ENCODE measurements around the gene PRPS2.

PRPS2 gene

DNA sequence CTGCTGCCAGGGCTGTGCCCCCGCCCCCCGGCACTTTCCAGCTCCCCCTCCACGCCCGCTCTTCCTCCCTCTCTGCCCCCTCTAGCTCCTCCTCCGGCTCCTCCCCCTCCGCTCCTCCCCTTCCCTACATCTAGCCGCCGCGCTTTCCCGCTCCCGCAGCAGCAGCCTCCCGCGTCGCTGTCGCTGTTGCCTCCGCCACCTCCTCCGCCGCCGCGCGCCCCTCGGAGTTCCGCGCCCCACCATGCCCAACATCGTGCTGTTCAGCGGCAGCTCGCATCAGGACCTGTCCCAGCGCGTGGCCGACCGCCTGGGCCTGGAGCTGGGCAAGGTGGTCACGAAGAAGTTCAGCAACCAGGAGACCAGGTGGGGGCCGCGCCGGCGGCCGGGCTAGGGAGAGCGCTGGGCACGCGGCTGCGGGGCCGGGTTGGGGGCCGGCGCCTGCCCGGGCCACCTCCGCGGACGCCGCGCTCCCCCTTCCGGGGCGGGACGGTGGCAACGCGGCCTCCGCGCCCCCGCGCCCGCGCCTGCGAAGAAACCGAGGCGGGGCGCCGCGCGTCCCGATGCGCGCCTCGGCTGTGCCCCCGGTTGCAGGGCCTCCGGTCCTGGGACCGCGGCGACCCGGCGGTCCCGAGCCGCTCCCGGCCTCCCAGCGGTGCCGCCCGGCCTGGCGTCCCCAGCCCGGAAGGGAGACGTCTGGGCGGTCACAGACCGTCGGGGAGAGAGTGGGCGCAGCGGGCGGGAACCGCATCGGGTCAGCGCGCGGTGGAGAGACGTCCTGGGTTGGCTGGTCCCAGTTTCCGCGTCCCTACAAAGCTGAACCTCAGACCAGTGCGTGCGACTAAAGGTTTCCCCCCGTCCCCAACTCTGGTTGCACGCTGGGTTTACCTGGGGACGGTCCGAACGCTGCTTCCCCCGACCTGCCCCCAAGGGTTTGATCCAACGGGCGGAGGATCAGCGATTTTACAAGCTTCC, at the start of gene PRPS2:
TSS of gene PRPS2 (plus strand) at position 156 of the 972 bp plus-strand sequence. CDS start at position 242, 86 bp downstream.
- DNase-seq = peak; percentile 85

GRCh38 chrX:12741416-12741815, 49.8 kb upstream of the PRPS2 start:
- DNase-seq = no peak

DNA sequence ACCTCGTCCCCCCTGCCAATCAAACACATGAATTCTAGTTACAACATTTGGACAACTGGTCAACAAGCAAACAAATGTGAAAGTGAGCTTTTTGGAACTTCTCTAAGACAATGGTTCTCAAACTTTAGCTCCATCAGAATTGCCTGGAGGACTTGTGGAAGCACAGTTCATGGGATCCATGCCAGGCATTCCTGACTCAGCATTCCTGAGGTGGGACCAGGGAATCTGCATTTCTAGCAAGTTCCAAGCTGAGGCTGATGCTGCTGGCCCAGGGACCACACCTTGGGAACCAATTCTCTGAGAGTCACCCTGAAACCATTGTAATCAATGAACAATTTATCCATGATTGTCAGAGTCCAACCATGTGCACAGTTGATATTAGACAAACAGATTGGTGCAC, 43.8 kb upstream of the PRPS2 start:
- no peak for DNase-seq

GRCh38 chrX:12751887-12752286, 39.3 kb upstream of the PRPS2 start:
- no peak for DNase-seq

- DNase-seq = no peak
These were observed 37.8 kb upstream of the PRPS2 start for GRCh38 chrX:12753366-12753765.

- no peak for DNase-seq
These were observed 32.9 kb upstream of the PRPS2 start for GRCh38 chrX:12758291-12758690.

DNA sequence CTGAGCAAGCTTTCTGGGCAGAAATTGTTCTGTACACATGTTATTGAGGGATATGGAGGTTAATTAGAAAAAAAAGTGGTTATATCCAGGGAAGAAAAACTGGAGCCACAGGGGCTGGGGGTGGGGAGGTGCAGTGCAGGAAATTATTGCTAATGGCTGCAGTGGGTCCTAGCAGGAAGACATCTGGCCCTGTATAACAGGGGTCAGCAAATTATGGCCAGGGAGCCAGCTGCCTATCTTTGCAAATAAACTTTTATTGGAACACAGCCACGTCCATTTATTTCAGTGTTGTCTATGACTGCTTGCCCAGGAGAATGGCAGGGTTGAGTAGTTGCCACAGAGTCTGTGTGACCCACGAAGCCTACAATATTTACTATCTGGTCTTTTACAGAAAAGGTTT, 23.4 kb upstream of the PRPS2 start:
- DNase-seq = no peak

- DNase-seq = no peak
These were observed 22.7 kb upstream of the PRPS2 start for GRCh38 chrX:12768491-12768890.

GRCh38 chrX:12770440-12770839, 20.8 kb upstream of the PRPS2 start:
- no peak for DNase-seq

- peak; percentile 79 for DNase-seq
These were observed 19.7 kb upstream of the PRPS2 start for GRCh38 chrX:12771445-12772069.

DNA sequence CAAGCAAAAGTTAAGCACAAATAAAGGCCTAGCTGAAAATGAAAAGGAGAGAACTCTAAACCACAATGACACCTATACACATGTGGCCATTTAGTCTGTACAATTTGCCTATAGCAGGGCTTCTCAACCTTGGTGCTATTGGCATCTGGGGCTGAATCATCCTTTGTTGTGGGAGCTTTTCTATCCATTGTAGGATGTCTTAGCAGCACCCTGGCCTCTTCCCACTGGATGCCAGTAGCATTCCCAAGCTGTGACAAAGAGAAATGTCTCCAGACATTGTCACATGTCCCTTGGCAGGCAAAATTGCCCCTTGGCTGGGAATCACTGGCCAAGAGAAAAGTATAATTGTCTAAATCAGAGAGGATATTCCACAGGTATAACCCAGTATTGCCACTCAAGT, 13.5 kb upstream of the PRPS2 start:
- no peak for DNase-seq

DNA sequence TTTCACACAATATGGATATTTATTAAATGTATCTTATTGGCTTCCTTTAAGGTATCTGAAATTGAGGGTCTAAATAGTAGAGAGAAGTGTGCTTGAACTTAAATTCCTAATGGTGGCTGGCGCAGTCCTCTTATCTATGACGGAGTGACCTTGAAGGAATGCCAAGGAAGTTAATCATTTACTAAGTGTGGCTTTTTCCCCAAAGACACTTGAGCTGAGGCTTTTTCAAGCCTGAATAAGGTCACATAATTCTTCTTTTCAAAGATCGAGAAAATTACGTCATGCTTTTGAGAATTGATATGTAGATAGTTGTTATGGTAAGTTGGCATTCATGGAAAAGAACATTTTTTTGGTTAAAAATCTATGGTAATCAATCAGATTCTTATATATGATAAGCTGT, 11.7 kb upstream of the PRPS2 start:
- no peak for DNase-seq

- DNase-seq = no peak
These were observed 2.6 kb upstream of the PRPS2 start for GRCh38 chrX:12788645-12789044.

DNA sequence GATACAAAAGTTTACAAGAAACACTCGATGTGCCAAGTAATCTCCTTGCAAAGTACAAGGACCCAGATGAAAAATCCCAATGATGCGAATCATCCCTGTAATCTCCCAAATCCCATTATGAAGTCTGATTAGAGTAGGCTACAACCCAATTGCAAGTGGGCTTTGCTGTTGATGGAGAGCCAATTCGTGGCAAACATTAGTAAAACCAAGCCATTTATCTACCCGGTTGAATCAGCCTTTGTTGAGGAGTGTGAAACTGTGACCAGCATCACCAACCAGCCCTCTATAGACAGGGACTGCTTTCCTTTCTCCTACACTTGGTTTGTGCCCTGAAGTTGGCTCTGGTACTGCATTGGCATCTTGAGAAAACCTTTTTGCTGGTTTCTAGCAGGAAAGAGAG, 1.2 kb upstream of the PRPS2 start:
- no peak for DNase-seq

DNA sequence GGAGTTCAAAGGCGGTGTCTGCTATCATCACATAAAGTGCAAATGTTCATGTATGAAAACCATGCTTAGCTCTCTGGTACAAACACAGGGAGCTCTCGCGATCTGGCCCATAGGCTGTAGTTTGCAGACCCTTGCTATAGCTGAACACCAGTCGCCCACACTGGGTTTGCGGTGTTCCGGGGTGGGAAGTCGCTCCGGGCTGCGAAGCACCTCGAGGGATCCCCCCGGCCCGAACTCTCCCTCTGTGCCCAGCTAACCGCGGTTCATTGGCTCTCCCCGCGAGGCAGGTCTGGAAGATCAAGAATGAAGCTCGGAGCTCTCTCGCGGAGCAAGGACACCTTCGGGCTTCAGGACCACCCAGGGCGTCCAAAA, 341 bp upstream of the PRPS2 start:
- no peak for DNase-seq

GRCh38 chrX:12792711-12793110, 1.5 kb downstream of the PRPS2 start:
- no peak for DNase-seq

- DNase-seq = no peak
These were observed 3.4 kb downstream of the PRPS2 start for GRCh38 chrX:12794654-12795053.

- DNase-seq = no peak
These were observed 7.4 kb downstream of the PRPS2 start for GRCh38 chrX:12798601-12799000.

DNA sequence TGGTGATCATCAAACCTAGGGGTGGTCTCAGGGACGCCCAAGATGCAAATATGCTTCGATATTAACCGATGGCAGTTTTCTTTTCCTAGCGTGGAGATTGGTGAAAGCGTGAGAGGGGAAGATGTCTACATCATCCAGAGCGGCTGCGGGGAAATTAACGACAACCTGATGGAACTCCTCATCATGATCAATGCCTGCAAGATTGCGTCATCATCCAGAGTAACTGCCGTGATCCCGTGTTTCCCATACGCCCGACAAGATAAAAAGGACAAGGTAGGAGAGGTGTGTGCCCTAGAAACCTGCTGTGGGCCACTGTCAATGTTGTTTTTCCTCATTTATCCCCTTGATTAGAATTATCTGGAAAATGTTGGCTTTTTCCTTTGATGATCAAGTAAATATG, 7.9 kb downstream of the PRPS2 start:
- no peak for DNase-seq

DNA sequence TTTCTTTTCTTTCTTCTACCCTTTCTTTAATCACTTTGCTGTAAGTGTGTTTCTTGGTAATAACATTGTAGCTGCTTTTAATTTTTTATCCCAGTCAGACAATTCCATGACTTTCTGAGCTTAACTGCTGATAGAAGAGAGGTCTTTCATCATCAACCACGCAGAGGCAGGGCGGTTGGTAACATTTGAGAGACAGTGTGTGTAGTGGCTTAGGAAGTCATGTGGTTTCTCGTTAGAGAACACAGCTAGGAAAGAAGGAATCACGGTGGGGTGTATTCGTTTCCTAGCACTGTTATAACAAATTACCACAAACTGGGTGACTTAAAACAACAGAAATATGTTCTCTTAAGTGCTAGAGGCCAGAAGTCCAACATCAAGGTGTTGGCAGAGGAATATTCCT, 11.5 kb downstream of the PRPS2 start:
- no peak for DNase-seq

DNA sequence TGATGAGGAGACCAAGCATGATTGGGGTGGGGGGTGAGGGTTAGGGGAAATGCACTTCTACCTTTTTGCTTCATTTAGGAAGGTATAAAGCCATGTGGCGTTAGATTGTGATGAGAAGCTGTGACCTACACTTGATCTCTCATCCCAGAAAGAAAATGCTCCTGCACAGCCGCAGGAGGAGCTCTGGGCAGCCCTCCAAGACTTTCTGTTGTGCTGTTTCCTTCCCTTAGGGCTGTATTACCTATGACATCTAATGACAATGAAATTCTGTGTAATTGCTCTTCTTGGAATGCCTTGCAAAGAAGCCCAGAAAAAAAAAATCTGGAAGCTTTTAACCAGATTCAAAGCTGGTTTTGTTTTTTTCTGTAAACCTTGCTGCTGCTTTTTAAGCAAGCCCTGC, 13.4 kb downstream of the PRPS2 start:
- DNase-seq = no peak

DNA sequence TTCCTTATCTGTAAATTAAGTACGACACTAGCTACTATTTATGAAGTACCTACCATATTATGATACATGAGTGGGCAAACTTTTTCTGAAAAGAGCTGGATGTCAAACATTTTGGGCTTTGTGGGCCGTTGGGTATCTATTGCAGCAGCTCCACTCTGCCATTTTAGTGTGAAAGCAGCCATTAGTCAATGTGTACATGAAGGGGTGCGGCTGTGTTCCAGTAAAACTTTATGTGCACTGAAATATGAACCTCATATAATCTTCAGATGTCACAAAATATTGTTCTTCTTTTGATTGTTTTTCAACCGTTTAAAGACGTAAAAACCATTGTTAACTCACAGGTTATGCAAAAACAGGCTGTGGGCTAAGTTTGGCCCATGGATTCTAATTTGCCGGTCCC, 14.1 kb downstream of the PRPS2 start:
- DNase-seq = no peak

- no peak for DNase-seq
These were observed 20.4 kb downstream of the PRPS2 start for GRCh38 chrX:12811658-12812057.

DNA sequence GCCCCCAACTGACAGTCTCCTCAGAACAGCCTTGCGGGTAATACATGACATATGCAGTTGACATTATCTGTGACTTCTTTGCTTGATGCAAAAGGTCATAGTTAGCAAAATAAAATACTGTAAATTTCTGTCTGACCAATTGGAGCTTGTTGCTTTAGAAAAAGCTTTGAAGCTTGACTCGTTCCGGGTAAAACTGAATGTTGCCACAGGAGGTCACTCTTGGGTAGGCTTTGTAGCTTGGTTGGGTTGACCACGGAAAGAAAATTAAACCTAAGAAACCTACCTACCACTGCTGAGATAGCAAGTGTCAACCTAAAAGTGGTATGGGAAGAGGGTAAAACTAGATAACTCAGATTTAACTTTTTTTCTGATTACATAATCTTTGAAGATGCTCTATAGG, 23.2 kb downstream of the PRPS2 start:
- peak; percentile 47 for DNase-seq
